PC-3 (cell line): ENCODE data around the gene LAMTOR2.

Experiments
- EZH2 ChIP-seq: fragments of 300-600 bp; sonication (generic); IDR thresholded peaks from one replicate; pipeline ENCODE4 v1.6.1; 2017; ENCODE audit warnings: antibody characterized with exemption, mild to moderate bottlenecking, low read length; ENCODE audit not compliant: unreplicated experiment
- EZH2phosphoT487 ChIP-seq: fragments of 300-600 bp; sonication (generic); IDR thresholded peaks from 2 replicates; pipeline ENCODE4 v1.6.1; 2018; ENCODE audit warnings: mild to moderate bottlenecking, antibody characterized with exemption, low read length, borderline replicate concordance
- TF ChIP-seq, protein P1 (sequence below): fragments of 300-600 bp; sonication (generic); conservative IDR thresholded peaks from 2 replicates; pipeline ENCODE4 v1.5.1; 2017; ENCODE audit warnings: antibody characterized with exemption, low read depth, mild to moderate bottlenecking, low read length

- TF ChIP-seq EZH2phosphoT487 (no peak), EZH2 (no peak)
- TF ChIP-seq, protein P1, sequence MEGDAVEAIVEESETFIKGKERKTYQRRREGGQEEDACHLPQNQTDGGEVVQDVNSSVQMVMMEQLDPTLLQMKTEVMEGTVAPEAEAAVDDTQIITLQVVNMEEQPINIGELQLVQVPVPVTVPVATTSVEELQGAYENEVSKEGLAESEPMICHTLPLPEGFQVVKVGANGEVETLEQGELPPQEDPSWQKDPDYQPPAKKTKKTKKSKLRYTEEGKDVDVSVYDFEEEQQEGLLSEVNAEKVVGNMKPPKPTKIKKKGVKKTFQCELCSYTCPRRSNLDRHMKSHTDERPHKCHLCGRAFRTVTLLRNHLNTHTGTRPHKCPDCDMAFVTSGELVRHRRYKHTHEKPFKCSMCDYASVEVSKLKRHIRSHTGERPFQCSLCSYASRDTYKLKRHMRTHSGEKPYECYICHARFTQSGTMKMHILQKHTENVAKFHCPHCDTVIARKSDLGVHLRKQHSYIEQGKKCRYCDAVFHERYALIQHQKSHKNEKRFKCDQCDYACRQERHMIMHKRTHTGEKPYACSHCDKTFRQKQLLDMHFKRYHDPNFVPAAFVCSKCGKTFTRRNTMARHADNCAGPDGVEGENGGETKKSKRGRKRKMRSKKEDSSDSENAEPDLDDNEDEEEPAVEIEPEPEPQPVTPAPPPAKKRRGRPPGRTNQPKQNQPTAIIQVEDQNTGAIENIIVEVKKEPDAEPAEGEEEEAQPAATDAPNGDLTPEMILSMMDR = peak; percentile 99
Measured at GRCh38 chr1:156096640-156097391, 42.2 kb downstream of the LAMTOR2 start.
